AG04450 (cell line): Measurements from ENCODE around the gene PARD6G. TPM values are rescaled to one million over a fixed set of nuclear protein-coding genes. Genes with fewer than 3 reads are reported as not detected.

Experiments
- CTCF ChIA-PET: fragments of 300-600, 350-600 bp; formaldehyde crosslinking; extraction: SDS; loops from one replicate; lab custom pipeline; 2022; ENCODE audit warnings: antibody characterized with exemption, inconsistent platforms; lab: Charles Lee
- POLR2A ChIA-PET: fragments of 350-600 bp; formaldehyde crosslinking; extraction: SDS; loops from one replicate; lab custom pipeline; 2021; ENCODE audit warnings: antibody characterized with exemption, inconsistent platforms; lab: Yijun Ruan, JAX
- DNase-seq: peaks from one replicate; pipeline ENCODE4 v3.0.0-alpha.2; 2011; ENCODE audit warnings: low read depth, low spot score
- H3K27ac ChIP-seq: one replicate; pipeline ENCODE4 v1.5.1; 2012; ENCODE audit warnings: low read depth, low read length, control low read depth
- H3K27me3 ChIP-seq: one replicate; pipeline ENCODE4 v1.6.0; 2012; ENCODE audit warnings: low read length; ENCODE audit not compliant: control insufficient read depth, insufficient read depth
- H3K4me3 ChIP-seq: 2 replicates; pipeline ENCODE4 v1.5.1; 2011; ENCODE audit warnings: mild to moderate bottlenecking, low read depth, low read length, control low read depth
- H3K9me3 ChIP-seq: 2 replicates; pipeline ENCODE4 v1.5.1; 2012; ENCODE audit warnings: low read length; ENCODE audit not compliant: control insufficient read depth, insufficient read depth
- polyA plus RNA-seq: library from polyadenylated mRNA; depleted of rRNA; stranded (reverse); fragments of >200 nt; gene quantifications from 2 replicates; pipeline ENCODE4 v1.2.3, GENCODE V29; 2011
- TF ChIP-seq, protein P1 (sequence below): IDR thresholded peaks from 2 replicates; pipeline ENCODE4 v1.5.1; 2011; ENCODE audit warnings: low read depth, low read length, control low read depth, inconsistent platforms

PARD6G gene
- polyA plus RNA-seq, 1 experiment: 11.2 TPM

DNA sequence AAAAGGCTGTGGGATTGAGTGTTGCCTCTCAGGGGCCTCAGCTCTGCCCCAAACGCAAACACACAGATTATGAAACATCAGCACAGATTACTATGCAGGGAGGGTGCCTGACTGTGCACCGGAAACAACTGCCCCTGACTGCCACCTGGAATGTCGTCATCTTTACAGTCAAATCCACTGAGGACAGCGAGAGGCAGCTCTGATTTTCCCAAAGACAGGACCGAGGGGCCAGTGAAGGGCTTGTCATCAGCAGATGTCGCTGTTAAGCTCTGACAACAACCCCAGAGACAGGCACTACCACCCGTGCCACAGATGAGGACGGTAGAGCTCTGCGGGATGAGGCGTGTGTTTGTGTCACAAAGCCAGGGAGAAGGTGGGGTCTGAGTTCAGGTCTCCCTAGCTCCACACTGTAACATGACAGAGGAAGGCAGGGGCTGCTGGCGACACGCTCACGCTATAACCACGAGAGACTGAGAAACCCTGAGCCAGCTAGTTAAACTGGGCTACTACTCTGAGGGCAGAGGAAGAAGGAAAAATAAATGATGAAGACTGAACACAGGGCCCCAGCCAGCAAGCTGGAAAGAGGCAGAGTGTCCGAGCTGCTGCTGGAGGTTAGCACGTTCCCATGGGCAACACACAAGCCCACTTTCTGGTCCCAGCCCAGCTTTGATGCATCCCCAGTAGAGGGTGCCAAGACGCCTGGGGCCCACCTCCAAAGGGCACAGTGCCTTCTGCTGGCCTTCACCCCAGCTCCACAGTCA is 47.0 kb downstream of the PARD6G start:
- no peak for DNase-seq
- POLR2A ChIA-PET: no interaction called here
- TF ChIP-seq, protein P1, sequence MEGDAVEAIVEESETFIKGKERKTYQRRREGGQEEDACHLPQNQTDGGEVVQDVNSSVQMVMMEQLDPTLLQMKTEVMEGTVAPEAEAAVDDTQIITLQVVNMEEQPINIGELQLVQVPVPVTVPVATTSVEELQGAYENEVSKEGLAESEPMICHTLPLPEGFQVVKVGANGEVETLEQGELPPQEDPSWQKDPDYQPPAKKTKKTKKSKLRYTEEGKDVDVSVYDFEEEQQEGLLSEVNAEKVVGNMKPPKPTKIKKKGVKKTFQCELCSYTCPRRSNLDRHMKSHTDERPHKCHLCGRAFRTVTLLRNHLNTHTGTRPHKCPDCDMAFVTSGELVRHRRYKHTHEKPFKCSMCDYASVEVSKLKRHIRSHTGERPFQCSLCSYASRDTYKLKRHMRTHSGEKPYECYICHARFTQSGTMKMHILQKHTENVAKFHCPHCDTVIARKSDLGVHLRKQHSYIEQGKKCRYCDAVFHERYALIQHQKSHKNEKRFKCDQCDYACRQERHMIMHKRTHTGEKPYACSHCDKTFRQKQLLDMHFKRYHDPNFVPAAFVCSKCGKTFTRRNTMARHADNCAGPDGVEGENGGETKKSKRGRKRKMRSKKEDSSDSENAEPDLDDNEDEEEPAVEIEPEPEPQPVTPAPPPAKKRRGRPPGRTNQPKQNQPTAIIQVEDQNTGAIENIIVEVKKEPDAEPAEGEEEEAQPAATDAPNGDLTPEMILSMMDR: 0 out of 2 replicates have a peak, but pooled peaks have one; percentile 14
- Histone ChIP-seq H3K27ac (no peak overlapping the region), H3K9me3 (no peaks in the 10 kb centered on the region; the same call in 1 of the 2 replicates), H3K4me3 (no peak overlapping the region), H3K27me3 (no peaks in the 10 kb centered on the region)
- CTCF ChIA-PET: interaction anchor here (0.7 to 1.2 kb wide), 3 partner anchors 52 to 58 kb away, joined by 3 read pairs; no protein-coding TSS in a partner anchor

DNA sequence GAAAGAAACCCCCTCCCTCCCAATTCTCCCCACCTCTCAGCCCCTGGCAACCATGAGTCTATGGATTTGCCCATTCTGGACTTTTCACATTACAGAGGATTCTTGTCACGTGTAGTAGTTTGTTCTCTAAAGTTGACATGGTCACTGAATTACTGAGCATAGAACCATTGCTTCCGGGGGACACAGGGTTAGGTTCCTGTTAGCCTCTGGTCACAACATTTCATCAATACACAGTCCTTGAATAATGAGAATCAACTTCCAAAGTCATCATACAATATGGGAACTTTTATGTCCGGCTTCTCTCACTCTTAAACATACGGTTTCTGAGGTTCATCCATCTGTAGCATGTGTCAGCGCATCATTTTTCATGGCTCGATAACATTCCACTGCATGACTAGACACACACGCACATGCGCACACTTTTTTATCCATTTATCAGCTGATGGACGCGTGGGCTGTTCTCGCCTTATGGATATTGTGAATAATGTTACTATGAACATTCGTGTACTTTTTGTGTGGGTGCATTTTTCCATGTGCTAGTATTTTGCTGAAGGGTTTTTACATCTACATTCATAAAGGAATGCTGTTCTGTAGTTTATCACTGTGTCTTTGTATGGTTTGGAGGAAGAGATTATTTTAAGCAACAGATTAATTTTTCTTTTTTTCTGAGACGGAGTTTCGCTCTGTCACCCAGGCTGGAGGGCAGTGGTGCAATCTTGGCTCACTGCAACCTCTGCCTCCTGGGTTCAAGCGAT is 48.1 kb downstream of the PARD6G start:
- H3K27me3 ChIP-seq: no peaks in the 10 kb centered on the region
- H3K4me3 ChIP-seq: no peak overlapping the region
- no peaks in the 10 kb centered on the region; the same call in 1 of the 2 replicates for H3K9me3 ChIP-seq
- CTCF ChIA-PET: no interaction called here
- TF ChIP-seq, protein P1: no peak
- no peak for DNase-seq
- H3K27ac ChIP-seq: no peak overlapping the region
- POLR2A ChIA-PET: no interaction called here

DNA sequence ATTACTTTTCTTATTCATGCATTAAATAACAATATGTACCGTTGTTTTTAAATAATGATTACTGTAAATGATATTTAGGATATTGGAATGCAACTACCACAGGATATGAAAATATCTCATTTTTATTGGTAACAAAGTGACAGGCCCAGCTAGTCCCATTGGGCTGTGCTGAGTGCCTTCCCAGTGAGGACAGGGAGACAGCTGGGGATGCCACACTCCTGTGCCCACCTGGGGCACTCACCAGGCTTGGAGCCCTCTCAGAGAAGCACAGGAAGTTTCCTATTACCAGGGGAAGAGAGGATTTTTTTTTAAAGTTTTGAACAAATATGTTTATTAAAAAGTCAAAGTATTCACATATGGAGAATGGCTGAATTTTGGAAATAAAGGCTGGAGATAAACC is 48.9 kb downstream of the PARD6G start:
- POLR2A ChIA-PET: no interaction called here
- no peak for DNase-seq
- TF ChIP-seq, protein P1: no peak
- H3K27ac ChIP-seq: no peak overlapping the region
- H3K9me3 ChIP-seq: no peaks in the 10 kb centered on the region; the same call in 1 of the 2 replicates
- no peak overlapping the region for H3K4me3 ChIP-seq
- no peaks in the 10 kb centered on the region for H3K27me3 ChIP-seq
- CTCF ChIA-PET: interaction anchor here (1.4 kb wide), 1 partner anchor 39 kb away, joined by 4 read pairs; no protein-coding TSS in a partner anchor

DNA sequence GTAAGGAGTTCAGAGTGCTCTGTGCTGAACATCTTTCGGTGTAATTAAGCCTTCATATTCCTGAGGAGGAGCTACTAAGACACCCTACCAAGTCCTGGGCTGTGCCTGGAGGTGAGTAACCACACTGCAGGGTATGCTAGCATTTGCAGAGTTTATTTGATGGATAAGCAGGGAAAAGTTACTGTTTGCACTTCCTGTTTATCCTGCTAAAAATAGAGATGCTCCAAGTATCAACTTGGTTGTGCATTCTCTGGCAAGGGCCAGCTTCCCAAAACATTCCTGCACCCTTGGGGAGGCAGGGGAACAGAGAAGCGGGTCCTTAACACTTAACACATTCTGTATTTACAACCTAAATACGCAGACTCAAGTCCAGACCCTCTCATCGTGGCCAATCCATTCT is 49.8 kb downstream of the PARD6G start:
- H3K4me3 ChIP-seq: no peak overlapping the region
- H3K27me3 ChIP-seq: no peaks in the 10 kb centered on the region
- ChIA-PET CTCF (interaction anchor here (1.0 to 1.4 kb wide), 2 partner anchors 21 to 38 kb away, joined by 3 to 4 read pairs; no protein-coding TSS in a partner anchor), POLR2A (interaction anchor here (0.6 kb wide), 1 partner anchor 13 kb away, joined by 3 read pairs; no protein-coding TSS in a partner anchor)
- TF ChIP-seq, protein P1: no peak
- H3K9me3 ChIP-seq: no peaks in the 10 kb centered on the region; the same call in 1 of the 2 replicates
- H3K27ac ChIP-seq: no peak overlapping the region
- DNase-seq: no peak
